Progenitor cell of endocrine pancreas (in vitro differentiated cells): Measurements from ENCODE around the gene CNTN5. TPM values are rescaled to one million over a fixed set of nuclear protein-coding genes. Genes with fewer than 3 reads are reported as not detected.

Experiments used
- DNase-seq: peaks from one replicate; pipeline ENCODE4 v3.0.0; 2021; ENCODE audit warnings: low spot score; ENCODE audit not compliant: unreplicated experiment
- H3K27ac Mint-ChIP-seq: 2 replicates; pipeline ENCODE4 v1.8.0; 2021; ENCODE audit warnings: mild to moderate bottlenecking, moderate library complexity, mixed read lengths
- H3K27me3 Mint-ChIP-seq: 2 replicates; pipeline ENCODE4 v1.8.0; 2021; ENCODE audit warnings: mixed read lengths
- H3K36me3 Mint-ChIP-seq: 2 replicates; pipeline ENCODE4 v1.8.0; 2022; ENCODE audit warnings: mixed read lengths; ENCODE audit not compliant: insufficient read depth
- H3K4me1 Mint-ChIP-seq: 2 replicates; pipeline ENCODE4 v1.8.0; 2021; ENCODE audit warnings: low read depth, mixed read lengths
- H3K4me3 Mint-ChIP-seq: 2 replicates; pipeline ENCODE4 v1.8.0; 2021; ENCODE audit warnings: low read depth, mild to moderate bottlenecking, moderate library complexity, mixed read lengths
- H3K9me3 Mint-ChIP-seq: 2 replicates; pipeline ENCODE4 v1.8.0; 2021; ENCODE audit warnings: low read depth, mixed read lengths
- CTCF ChIP-seq: fragments of 200-600 bp; sonication (generic); IDR thresholded peaks from one replicate; pipeline ENCODE4 v1.5.0; 2021; ENCODE audit warnings: antibody characterized with exemption, mild to moderate bottlenecking; ENCODE audit not compliant: unreplicated experiment
- total RNA-seq: library from RNA; stranded (reverse); gene quantifications from 2 replicates; pipeline ENCODE4 v1.2.1, GENCODE V29; 2021

The CNTN5 gene
- total RNA-seq, 1 donor from 2014 or later: 0.50 TPM

GRCh38 chr11:99257131-99257530 lies 236.4 kb downstream of the CNTN5 start:
- Mint-ChIP-seq H3K4me1 (no peaks in the 10 kb centered on the region), H3K4me3 (no peak overlapping the region), H3K36me3 (no peaks in the 10 kb centered on the region), H3K27ac (no peak overlapping the region), H3K9me3 (no peaks in the 10 kb centered on the region), H3K27me3 (no peaks in the 10 kb centered on the region)
- DNase-seq: no peak
- TF ChIP-seq CTCF: no peak

- no peak for DNase-seq
- no peak for TF ChIP-seq CTCF
- no peak overlapping the region for H3K4me3 Mint-ChIP-seq
- no peak overlapping the region for H3K27ac Mint-ChIP-seq
- H3K9me3 Mint-ChIP-seq: no peaks in the 10 kb centered on the region
- H3K4me1 Mint-ChIP-seq: no peaks in the 10 kb centered on the region
- no peaks in the 10 kb centered on the region for H3K36me3 Mint-ChIP-seq
- no peaks in the 10 kb centered on the region for H3K27me3 Mint-ChIP-seq
Measured at GRCh38 chr11:99260696-99261095, 239.9 kb downstream of the CNTN5 start.

- TF ChIP-seq CTCF: no peak
- H3K27ac Mint-ChIP-seq: no peak overlapping the region
- H3K27me3 Mint-ChIP-seq: no peaks in the 10 kb centered on the region
- no peaks in the 10 kb centered on the region for H3K4me1 Mint-ChIP-seq
- H3K9me3 Mint-ChIP-seq: no peaks in the 10 kb centered on the region
- DNase-seq: no peak
- no peaks in the 10 kb centered on the region for H3K36me3 Mint-ChIP-seq
- no peak overlapping the region for H3K4me3 Mint-ChIP-seq
Measured at GRCh38 chr11:99268886-99269285, 248.1 kb downstream of the CNTN5 start.

- Mint-ChIP-seq H3K36me3 (no peaks in the 10 kb centered on the region), H3K9me3 (no peaks in the 10 kb centered on the region), H3K4me1 (no peaks in the 10 kb centered on the region), H3K27me3 (no peaks in the 10 kb centered on the region), H3K4me3 (no peak overlapping the region), H3K27ac (no peak overlapping the region)
- no peak for DNase-seq
- no peak for TF ChIP-seq CTCF
Measured at GRCh38 chr11:99271527-99271926, 250.8 kb downstream of the CNTN5 start.

- no peak for DNase-seq
- Mint-ChIP-seq H3K9me3 (no peaks in the 10 kb centered on the region), H3K27ac (no peak overlapping the region), H3K36me3 (no peaks in the 10 kb centered on the region), H3K4me1 (peaks cover 10% of the 10 kb centered on the region), H3K27me3 (no peaks in the 10 kb centered on the region), H3K4me3 (no peak overlapping the region)
- no peak for TF ChIP-seq CTCF
Measured at GRCh38 chr11:99275521-99275920, 254.8 kb downstream of the CNTN5 start.

- no peak for DNase-seq
- TF ChIP-seq CTCF: no peak
- no peak overlapping the region for H3K27ac Mint-ChIP-seq
- H3K27me3 Mint-ChIP-seq: no peaks in the 10 kb centered on the region
- H3K4me3 Mint-ChIP-seq: no peak overlapping the region
- peaks cover 10% of the 10 kb centered on the region for H3K4me1 Mint-ChIP-seq
- no peaks in the 10 kb centered on the region for H3K36me3 Mint-ChIP-seq
- no peaks in the 10 kb centered on the region for H3K9me3 Mint-ChIP-seq
Measured at GRCh38 chr11:99277281-99277680, 256.5 kb downstream of the CNTN5 start.
